GM20000 (cell line): Measurements from ENCODE around the gene TRMT1.

Experiments used
- DNase-seq: peaks from one replicate; pipeline ENCODE4 v3.0.0; 2012; ENCODE audit warnings: low spot score
- CTCF ChIP-seq: IDR thresholded peaks from 2 replicates; pipeline ENCODE4 v1.5.1; 2012; ENCODE audit warnings: mild to moderate bottlenecking, control low read depth; ENCODE audit errors: extremely low read depth, missing control alignments

TRMT1 gene

DNA sequence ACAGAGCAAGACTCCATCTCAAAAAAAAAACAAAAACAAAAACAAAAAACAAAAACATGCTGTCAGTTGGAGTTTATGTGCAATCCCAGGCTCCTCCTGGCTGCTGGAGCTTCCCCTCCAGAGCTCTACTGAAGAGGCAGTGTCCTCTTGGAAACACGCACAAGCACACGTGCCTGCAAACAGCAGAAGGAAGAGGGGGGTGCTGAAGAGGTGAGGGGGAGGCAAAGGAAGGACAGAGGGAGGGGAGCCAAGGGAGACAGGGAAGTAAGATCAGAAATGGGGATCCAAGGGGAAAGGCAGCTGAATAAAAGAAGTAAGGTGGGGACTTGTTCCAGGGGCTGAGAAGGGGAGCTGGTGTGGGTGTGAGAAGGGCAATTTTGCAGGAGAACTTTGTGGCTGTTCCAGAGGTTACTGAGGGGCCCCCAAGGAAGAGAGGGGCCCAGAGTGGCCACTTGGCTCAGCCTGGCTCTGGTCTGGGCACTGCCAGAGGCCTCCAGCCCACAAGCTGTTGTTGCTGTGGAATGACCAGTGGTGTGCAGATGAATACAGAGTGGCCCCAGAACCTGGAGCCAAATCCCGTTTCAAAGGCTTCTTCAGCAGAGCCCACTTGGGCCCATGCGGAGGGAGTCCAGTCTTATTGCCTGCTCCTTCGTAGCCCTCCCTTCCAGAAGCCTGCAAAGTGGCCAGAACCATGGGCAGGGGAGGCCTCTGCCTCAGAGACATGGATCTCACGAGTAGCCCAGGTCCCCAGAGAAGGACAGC lies 48.3 kb downstream of the TRMT1 start:
- TF ChIP-seq CTCF = no peak
- DNase-seq = no peak

DNA sequence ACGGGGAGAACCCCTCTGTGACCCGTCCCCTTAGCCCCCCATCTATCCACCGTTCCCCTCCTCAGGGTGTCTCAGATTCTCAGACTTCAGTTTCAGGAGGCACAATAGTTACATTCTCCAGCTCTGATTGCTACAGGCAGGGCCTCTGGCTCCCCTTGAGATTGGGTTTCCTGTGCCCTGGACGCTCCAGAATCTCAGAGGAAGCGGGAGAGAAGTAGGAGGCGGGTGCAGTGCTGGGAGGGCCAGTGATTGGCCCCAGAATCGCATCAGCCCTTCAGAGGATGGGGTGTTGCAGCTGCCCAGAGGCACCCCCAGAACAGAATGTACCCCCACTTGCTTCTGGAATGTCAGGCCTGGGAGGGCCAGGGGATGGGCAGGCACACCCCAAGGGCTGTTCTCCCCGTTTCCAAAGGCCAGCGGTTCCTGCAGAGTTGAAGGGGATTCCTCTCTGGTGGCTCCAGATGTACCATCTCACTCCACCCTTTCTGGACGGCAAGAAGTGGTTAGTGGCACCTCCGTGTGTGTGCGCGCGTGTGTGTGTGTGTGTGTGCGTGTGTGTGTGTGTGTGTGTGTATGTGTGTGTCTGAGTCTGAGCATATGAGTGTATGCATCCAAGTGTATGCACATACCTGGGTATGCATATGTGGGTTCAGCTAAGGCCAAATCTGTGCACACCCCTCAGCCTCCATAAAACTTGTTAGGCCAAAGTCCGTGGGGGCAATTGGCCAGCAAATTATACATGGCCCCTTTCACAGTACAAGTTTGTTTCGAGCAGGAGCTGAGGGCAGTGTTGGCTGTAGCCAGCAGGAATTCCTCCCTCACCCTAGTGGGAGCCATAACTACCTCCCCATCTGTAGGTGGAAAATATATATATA lies 49.4 kb downstream of the TRMT1 start:
- TF ChIP-seq CTCF = no peak
- DNase-seq = no peak

GRCh38 chr19:13066226-13066625 lies 50.3 kb downstream of the TRMT1 start:
- no peak for DNase-seq
- no peak for TF ChIP-seq CTCF

DNA sequence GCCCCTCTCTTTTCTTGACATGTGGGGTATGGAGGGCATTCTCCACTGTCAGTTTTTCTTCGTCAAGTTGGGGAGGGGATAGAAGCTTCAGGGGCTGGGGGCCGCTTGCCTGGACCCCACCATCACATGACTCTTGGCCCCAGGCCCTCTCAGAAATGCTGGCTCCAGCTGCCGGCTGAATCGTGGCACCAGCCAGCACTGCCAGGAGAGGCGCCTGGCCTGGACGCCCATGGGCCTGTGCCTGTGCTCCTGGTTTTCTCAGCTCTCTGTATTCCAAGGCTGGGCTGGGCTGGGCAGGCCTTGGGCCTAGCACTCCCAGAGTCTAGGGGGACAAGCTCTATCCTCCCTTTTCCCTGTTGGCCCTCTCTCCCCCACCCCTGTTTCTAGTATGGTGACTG lies 52.4 kb downstream of the TRMT1 start:
- no peak for DNase-seq
- TF ChIP-seq CTCF = no peak

GRCh38 chr19:13063461-13064091 lies 53.0 kb downstream of the TRMT1 start:
- no peak for TF ChIP-seq CTCF
- no peak for DNase-seq

DNA sequence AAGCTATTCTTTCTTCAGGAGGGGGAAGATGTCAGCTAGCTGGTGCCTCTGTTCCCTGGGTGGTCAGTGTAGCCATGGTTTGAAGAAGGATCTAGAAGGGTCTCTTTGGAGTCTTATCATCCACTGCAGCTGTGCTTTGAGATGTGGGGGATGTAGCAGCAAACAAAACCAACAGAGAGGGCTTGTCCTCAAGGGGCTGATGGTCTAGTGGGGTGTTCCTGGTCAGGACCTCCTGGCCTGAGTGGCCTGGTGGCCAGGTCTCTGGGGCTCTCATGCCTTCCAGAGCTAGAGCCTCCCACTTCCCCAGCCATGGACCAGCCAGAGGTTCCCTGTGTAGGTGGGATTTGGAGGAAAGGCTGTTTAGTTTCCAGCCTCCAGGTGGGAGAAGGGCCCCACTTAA lies 54.2 kb downstream of the TRMT1 start:
- DNase-seq = no peak
- TF ChIP-seq CTCF = no peak
